ENCODE measurements around the gene BSND.

The BSND gene

GRCh38 chr1:55048453-55049270, 49.9 kb downstream of the BSND start:
- no peak for DNase-seq (ENCODE audit: low spot score)

GRCh38 chr1:55049271-55049913, 50.7 kb downstream of the BSND start:
- DNase-seq (ENCODE audit: low spot score) = no peak

DNA sequence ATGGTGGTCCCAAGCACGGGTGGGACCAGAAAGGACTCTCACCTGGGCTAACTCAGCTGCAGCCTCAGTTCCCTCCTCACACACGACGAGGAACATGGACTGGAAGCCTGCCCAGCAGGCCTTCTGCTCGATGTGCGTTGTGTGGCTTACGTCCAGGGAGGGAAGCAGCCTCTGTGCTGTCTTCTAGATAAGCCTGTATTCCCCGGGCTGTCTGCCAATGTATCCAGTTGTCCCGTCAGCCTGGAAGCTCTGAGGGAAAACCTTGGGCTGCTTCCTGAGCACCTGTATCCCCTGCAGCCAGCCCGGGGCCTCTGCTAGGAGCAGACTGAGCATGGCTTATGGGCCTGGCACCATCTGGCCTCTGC, 51.2 kb downstream of the BSND start:
- DNase-seq (ENCODE audit: low spot score) = no peak

DNA sequence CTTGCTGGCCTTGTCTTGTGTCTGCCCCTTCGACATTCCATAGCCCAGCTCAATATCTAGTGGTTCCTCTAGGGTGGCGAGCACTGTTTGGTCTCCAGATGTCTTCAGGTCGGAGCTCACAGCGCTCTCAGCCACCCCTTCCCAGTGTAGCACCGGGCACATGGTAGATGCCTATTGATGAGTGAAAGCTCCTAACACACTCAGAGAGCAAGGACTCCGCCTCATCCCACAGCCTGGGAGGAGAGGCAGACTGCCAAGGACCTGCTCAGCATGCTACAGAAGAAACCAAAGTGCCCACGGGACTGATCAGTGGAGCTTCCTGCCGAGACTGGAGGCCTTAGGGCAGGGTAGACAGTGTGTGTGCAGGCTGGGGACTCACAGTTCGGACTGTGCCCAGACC, 51.5 kb downstream of the BSND start:
- no peak for DNase-seq (ENCODE audit: low spot score)

DNA sequence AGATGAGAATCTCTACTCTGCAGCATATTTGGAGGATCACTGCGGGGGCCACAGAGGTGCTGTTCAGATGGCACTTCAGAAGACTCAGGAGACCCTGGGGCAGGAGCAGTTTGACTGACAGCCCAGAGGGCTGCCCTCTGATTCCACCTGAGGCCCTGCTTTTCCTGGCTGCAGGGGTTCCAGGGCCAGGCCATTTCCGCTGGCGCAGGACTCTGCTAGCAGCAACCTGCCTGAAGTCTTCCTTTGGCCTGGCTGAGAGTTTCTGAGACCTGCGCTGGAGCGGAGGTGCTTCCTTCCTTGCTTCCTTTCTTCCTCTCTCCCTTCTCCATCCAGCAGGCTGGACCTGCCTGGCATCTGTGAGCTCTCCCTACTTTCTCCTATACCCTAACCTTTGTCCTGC, 52.4 kb downstream of the BSND start:
- DNase-seq (ENCODE audit: low spot score) = no peak

- no peak for DNase-seq (ENCODE audit: low spot score)
Measured at GRCh38 chr1:55051621-55052020, 52.9 kb downstream of the BSND start.

GRCh38 chr1:55052221-55053142, 53.7 kb downstream of the BSND start:
- no peak for DNase-seq (ENCODE audit: low spot score)

- DNase-seq (ENCODE audit: low spot score) = no peak
Measured at GRCh38 chr1:55053265-55053954, 54.7 kb downstream of the BSND start.

DNA sequence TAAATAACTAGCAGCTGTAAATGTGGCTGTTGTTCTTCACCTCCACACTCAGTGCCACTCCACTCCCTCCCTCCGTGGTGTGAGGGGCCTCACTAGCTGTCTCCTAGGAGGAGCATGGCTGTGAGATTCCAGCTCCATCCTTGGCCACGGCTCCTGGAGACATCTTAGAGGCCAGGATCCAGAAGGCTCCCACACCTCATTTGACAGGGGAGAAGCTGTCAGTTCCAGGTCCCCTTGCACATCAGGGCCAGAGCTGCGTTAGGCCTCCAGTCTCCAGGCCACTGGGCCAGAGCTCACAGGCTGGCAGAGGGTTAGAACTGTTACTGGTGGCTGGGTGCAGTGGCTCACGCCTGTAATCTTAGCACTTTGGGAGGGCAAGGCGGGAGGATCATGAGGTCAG, 55.7 kb downstream of the BSND start:
- DNase-seq (ENCODE audit: low spot score) = no peak

DNA sequence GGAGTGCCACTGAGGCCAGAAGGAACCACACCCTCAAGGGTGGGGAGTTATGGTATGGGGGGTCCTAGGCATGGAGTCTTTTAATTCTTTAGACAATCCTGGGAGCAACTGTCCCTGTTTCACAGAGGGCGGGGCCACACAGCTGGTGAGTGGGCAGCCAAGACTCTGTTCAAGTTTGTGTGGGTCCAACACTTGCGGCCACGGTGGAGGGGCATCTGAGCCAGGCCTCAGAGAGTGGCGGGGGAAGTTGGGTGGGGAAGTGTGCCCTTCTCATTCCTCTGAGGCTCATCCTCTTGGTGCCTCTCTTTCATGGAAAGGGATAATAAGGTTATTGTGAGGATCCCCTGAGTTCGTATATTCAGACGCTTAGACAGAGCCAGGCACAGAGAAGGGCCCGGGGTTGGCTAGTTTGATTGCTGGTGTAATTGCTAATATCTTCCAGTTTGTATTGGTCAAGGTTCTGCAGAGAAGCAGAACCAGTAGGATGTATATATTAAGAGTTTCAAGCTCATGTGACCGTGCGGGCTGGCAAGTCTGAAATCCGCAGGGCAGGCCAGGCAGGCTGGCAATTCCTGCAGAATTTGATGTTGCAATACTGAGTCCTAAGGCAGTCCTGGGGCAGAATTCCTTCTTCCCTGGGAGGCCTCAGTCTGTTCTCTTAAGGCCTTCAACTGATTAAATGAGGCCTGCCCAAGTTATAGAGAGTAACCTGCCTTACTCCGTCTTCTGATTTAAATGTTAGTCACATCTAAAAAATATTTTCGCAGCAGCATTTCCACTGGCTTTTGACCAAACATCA, 56.5 kb downstream of the BSND start:
- DNase-seq (ENCODE audit: low spot score) = no peak

DNA sequence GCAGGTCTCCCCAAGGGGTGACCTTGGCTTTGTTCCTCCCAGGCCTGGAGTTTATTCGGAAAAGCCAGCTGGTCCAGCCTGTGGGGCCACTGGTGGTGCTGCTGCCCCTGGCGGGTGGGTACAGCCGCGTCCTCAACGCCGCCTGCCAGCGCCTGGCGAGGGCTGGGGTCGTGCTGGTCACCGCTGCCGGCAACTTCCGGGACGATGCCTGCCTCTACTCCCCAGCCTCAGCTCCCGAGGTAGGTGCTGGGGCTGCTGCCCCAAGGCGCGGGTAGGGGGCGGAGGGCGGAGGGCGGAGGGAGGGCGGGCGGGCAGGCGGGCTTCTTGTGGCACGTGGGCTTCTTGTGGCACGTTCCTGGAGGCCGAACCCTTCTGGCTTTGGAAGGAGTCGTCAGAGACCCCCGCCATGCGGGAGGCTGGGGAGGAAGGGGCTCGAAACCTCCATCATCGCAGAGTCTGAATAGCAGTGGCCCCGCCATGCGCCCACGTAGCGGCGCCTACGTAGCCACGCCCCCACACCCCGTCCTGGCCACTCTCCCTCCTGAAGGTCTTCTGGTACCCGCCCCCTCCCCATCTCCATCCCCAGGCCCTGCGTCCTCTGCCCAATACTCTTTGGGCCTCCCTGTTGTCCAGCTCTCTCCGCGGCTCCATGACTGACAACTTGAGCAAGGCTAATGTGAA, 57.4 kb downstream of the BSND start:
- no peak for DNase-seq (ENCODE audit: low spot score)

DNA sequence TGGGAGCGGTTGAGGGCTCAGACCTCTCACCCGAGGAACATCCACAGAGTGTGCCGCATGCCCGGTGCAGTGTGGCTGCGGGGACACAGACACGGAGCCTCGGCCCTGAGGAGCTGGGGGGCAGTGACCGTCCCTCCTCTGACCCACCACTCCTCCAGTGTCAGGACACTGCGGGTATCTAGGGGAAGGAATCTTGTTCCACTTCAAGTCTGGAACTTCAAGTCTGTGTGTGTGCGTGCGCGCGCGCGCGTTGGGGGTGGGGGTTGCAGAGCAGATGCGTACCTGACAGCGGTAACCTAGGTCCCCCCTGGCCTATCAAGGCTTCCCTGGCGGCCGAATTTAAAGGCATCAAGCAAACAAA, 57.9 kb downstream of the BSND start:
- no peak for DNase-seq (ENCODE audit: low spot score)

GRCh38 chr1:55057270-55057955, 58.7 kb downstream of the BSND start:
- DNase-seq (ENCODE audit: low spot score) = no peak

GRCh38 chr1:55057956-55058298, 59.2 kb downstream of the BSND start:
- DNase-seq (ENCODE audit: low spot score) = no peak

DNA sequence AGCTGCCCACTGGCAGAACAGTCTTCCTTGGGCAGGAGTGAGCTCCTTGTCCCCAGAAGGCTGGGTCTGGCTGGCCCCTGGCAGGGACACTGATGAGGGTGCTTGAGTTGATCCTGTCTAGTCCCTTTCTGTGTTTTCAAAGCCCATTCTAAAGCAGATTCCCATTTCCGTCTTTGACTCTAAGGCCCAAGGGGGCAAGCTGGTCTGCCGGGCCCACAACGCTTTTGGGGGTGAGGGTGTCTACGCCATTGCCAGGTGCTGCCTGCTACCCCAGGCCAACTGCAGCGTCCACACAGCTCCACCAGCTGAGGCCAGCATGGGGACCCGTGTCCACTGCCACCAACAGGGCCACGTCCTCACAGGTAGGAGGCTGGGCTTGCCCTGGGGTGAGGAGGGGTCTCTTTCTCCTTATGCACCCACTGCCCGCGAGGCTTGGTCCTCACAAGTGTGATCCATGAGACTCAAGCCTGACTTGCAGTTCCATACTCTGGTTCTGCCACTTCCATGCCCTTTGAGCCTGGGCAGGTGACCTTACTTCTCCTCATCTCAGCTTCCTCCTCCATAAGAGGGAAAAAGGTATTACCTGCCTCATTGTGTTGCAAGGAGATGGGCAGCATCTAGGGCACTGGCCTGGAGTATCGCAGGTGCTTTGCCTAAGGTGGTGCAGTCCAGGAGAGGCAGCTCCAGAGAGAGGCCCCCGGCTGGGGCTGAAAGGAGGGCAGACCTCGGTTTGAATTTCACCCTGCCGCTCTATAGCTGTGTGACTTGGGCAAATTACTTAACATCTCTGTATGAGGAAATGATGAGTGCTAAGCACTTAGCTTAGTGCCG, 60.8 kb downstream of the BSND start:
- DNase-seq (ENCODE audit: low spot score) = no peak

GRCh38 chr1:55060133-55060999, 61.6 kb downstream of the BSND start:
- DNase-seq (ENCODE audit: low spot score) = peak; percentile 24

- no peak for DNase-seq (ENCODE audit: low spot score)
Measured at GRCh38 chr1:55061000-55061705, 62.4 kb downstream of the BSND start.
